Liver (tissue), 3 donors: ENCODE data around the gene MLX.

ENCODE experiments used
- CTCF ChIP-seq: fragments of 150-350 bp; IDR thresholded peaks from 2 replicates; pipeline ENCODE4 v1.5.1; 2017; ENCODE audit warnings: improper control_type of control experiment, low read depth, low read length; ENCODE audit not compliant: missing input control
- EGR1 ChIP-seq, 2 donors: IDR thresholded peaks; 2 replicates each; pipeline ENCODE4 v1.6.1; 2016 to 2018; ENCODE audit warnings: antibody characterized with exemption in 2 of 2, low read depth in 2 of 2
- RXRA ChIP-seq, 2 donors: IDR thresholded peaks; 2 replicates each; pipeline ENCODE4 v1.6.1; 2017 to 2018; ENCODE audit warnings: antibody characterized with exemption in 2 of 2, mild to moderate bottlenecking in 1 of 2
- TF ChIP-seq, protein P1 (sequence below): IDR thresholded peaks from 2 replicates; pipeline ENCODE4 v1.6.1; 2016; ENCODE audit warnings: antibody characterized with exemption
- donor health status: healthy.
- donor health status: healthy.

GRCh38 chr17:42607769-42608168 is 40.9 kb downstream of the MLX start:
- TF ChIP-seq CTCF, result no peak
- TF ChIP-seq, protein P1, sequence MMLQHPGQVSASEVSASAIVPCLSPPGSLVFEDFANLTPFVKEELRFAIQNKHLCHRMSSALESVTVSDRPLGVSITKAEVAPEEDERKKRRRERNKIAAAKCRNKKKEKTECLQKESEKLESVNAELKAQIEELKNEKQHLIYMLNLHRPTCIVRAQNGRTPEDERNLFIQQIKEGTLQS, result no peak
- peak in 1 of 2 donors; percentile 42 for TF ChIP-seq RXRA (IDR thresholded peaks at IDR 0.05)
- TF ChIP-seq EGR1 (IDR thresholded peaks at IDR 0.05; ENCODE audit: low read depth in 2 of 2), result no peak
